Measurements from ENCODE around the gene HOPX.
"Not testable (repeated sequence)": the region's sequence is repeated elsewhere in the genome, so short reads cannot be mapped to it uniquely, and the experiment has no call there.

HOPX gene

DNA sequence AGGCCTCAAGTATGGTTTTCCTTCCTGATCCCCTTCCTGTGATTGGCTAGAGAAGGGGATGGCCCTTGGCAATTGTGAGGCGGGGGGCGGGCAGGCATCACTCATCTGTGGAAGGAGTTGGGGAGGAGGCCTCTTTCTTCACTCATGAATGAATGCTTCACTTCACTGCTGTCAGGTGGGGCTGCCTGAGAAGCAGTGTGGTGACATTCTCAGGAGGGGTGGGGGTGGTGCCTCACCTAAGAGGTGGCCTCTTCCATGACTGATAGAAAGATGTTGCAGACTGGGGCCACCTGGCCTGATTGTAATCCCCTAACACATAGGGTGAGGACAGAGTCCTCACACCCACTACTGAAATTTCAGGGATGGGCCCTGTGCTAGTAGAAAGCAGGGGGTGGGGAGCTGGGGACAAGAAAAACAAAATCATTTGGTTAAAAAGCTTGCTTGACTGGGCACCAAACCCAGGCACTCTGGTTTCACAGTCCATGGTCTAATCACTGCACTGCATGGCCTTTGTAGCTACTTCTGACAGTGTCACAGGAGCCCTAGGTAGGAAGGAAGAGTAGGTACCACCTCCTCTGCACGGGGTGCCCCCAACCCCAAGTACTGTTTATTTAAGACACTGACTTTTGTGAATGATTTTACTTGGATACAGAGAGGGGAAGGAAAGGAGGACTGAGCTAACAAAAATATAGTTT, 5.6 kb upstream of the HOPX start:
- no peak for DNase-seq

DNA sequence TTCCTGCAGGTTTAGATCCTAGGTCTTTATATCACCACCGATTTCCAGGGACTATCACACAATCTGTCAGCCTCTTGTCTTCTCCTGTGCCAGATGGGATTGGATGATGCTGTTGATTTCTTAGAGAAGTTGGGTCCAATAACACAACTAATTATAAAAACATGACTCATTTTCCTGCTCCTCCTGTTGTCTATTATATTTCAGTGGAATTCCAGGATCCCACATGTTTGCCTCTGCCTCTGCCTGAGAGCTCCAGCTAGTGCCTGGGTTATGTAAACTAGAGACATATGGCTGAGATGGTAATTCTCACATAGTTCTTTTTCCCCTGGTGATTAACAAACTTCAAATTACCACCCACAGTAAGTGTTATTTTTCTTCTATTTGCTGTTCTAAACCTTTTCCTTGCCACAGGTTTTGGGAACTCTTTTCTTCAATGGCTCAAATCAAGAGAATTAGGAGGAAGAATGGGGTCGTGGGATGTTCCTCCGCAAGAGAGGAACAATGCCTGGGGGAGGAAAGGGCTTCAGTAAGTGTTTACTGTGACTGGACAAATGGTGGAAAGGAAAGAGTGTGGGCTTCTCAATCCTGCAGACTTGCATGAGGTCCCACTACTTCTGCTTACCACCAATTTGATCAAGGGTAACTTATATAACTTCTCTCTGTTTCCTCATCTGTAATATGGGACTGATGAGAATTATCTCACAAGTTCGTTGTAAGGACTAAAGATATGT, 3.4 kb upstream of the HOPX start:
- DNase-seq, result no peak

DNA sequence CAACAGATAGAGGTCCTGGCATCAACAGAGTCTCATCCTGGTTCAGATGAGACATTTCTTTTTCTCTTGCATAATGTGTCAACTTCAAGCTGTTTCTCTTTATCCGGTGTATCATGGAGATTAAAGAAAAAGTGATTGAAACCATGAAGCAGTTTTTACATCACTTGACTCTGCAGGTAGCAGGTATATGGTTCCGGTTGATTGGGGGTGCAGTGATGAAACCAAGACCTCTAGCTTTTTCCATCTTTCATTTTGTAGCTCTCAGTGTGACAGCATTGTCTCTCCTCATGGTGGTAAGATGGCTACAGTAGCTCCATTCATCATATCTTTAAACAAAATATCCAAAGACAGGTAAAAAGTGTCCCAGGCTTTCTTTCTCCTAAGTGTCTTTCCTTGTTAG, 2.4 kb upstream of the HOPX start:
- DNase-seq, result peak; percentile 20

DNA sequence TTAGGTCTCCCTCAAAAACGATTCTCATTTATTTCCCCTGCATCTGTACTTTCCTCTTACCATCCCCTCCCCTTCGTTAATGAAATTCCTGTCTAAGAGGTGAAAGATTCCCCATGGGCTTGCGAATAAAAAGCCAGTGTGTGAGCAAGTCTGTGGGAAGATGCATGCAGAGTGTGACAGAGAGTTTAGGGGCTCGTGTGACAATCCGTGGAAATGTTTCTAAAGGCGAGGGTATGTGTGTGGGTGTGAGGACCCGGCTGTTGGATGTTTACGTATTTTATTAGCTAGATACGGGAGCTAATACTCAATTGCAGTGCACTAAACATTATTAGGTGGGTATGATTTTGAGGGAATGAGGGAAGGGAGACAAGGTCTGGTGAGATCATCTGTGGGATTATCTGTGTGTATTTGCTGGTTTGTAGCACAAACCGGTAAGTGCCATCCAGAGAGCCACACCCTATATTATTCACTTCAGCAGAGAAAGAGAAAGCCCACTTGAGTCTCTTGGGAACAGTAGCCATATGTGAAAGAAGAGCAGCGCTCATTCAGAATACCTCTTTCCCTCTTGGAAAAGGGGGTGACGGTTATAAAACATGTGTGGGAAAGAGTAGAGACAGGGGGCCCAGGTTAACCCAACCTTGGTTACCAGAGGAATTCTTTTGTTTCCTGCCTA, 893 bp upstream of the HOPX start:
- no peak for DNase-seq

GRCh38 chr4:56680266-56680665, 830 bp downstream of the HOPX start:
- DNase-seq, result no peak

- no peak for DNase-seq
Measured at GRCh38 chr4:56677711-56678110, 3.4 kb downstream of the HOPX start.

GRCh38 chr4:56674984-56675383, 6.1 kb downstream of the HOPX start:
- no peak for DNase-seq

DNA sequence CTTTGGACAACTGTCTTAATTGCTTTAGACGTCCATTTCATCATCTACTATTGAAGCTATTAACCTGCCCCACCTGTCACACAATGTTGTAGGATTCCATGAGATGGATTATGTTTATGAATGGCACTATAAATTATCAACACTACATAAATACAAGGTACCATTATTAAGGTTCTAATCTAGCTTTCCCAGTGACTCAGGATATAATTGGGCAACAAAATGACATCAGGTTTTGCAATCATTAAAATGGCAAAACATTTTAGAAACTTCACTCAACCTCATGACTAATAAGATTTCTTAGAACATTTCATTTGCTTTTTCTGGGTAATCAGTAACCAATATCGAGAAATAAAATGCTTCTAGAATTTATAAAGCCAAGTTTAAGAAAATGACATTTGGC, 9.2 kb downstream of the HOPX start:
- no peak for DNase-seq

- DNase-seq, result no peak
Measured at GRCh38 chr4:56671373-56671772, 9.7 kb downstream of the HOPX start.

- DNase-seq, result no peak
Measured at GRCh38 chr4:56668267-56668666, 12.8 kb downstream of the HOPX start.

GRCh38 chr4:56667396-56667795, 13.7 kb downstream of the HOPX start:
- DNase-seq, result not testable (repeated sequence)

- no peak for DNase-seq
Measured at GRCh38 chr4:56666279-56666678, 14.8 kb downstream of the HOPX start.

- no peak for DNase-seq
Measured at GRCh38 chr4:56665781-56666180, 15.3 kb downstream of the HOPX start.

- no peak for DNase-seq
Measured at GRCh38 chr4:56662782-56663468, 18.2 kb downstream of the HOPX start.

DNA sequence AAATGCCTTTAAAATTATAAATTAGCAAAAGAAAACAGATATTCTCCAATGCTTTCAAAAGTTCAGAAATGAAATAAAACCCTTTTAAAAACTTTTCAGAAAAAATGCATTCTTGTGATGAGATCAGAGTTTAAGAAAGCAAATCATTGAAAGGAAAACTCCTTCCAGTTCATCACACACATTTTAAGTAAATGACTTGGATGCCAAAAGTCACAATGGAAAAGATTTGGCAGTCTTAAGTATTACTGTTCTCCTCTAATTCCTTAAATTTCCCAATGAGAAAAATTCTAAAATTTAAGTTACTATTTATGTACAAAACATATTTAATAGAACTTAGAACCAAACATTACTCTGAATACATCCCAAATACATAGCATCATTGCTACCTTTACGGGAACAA, 21.1 kb downstream of the HOPX start:
- DNase-seq, result no peak

- DNase-seq, result no peak
Measured at GRCh38 chr4:56658528-56658927, 22.6 kb downstream of the HOPX start.

GRCh38 chr4:56657818-56658217, 23.3 kb downstream of the HOPX start:
- no peak for DNase-seq

DNA sequence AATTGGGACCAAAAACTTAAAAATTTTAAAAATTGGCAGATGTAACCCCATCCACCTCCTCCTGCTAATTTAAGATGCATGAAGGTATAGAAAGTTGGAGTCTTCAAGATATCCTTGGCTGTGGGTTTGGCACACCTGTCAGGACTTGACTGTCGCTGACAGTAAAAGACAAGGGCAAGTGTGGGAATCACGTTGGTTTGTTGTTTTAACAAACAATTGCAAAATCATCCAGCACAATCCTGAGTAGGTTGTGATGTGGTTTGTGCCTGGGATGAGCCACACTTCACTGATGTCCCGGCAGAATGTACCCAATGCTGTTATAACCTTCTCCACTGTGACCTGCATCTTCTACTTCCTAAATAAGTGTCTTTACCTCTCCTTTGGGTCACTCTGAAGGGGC, 24.0 kb downstream of the HOPX start:
- no peak for DNase-seq

DNA sequence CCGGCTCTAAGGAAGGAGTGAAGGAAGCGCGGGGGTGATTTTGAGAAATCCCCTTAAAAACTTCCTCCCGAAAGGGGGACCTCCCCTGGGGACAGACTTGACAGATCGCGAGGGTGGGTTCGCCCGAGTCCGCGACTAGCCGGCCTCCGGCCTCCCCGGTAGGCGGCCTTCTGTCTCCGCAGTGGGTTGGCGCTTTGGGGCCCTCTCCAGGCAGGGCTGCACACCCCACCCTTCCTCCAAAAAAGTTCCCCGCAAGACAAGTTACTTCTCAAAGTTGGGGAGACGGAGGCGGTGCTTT, 24.8 kb downstream of the HOPX start:
- peak; percentile 23 for DNase-seq

- peak; percentile 32 for DNase-seq
Measured at GRCh38 chr4:56655627-56656345, 25.3 kb downstream of the HOPX start.

GRCh38 chr4:56655209-56655626, 25.9 kb downstream of the HOPX start:
- DNase-seq, result no peak

GRCh38 chr4:56654238-56654632, 26.9 kb downstream of the HOPX start:
- DNase-seq, result no peak
